Measurements from ENCODE around the gene MYO18B. TPM values are rescaled to one million over a fixed set of nuclear protein-coding genes. Genes with fewer than 3 reads are reported as not detected.

MYO18B gene
- total and polyA plus RNA-seq, 2 donors (not counting 3 experiments of a cell fraction or from before 2014, with no cell fraction given): 0.01 TPM; not detected in 1

DNA sequence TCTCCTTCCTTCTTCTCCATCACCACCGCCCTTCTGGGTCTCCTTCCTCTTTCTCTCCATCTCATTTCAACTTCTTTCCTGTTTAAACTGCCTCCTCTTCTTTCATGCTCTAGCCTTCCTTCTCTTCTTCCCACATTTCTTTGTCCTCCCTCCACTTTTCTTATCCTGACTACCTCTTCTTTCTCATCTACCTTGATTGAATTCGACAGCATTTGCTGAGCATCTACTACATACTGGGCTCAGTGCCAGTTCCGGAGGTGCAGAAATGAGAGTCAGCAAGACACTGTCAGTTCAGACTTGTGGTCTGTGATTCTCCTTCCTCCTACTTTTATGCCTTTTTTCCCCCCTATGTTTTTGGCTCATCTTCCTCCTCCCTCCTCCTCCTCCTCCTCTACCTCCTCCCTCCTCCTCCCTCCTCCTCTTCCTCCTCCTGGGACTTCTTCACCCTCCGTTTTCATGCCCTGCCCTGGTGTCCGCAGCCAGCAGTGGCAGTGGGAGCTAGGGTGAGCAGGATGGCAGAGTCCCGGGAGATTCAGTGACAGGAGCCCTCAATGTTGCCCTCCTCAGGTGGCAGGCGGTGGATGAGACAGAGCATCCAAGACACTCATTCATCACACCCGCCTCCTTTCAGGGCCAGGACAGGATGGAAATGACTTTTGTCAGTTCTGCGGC is 281.3 kb downstream of the MYO18B start:
- no peak overlapping the region for H3K4me3 ChIP-seq (replicated peaks in 1 of 3; ENCODE audit: insufficient read depth in 1 of 3, low read depth in 1 of 3, low read length in 3 of 3)
- H3K27me3 ChIP-seq (ENCODE audit: control insufficient read depth in 2 of 2, insufficient read depth in 2 of 2, low read length in 2 of 2): no peaks in the 10 kb centered on the region
- no peak overlapping the region for H3K9ac ChIP-seq (replicated peaks; ENCODE audit: extremely low read depth, insufficient read depth, low read length)
- no peaks in the 10 kb centered on the region for H3K4me1 ChIP-seq (ENCODE audit: control insufficient read depth, extremely low read depth, insufficient read depth, low read length)
- dilution Hi-C loops (cut with MboI; ENCODE audit: extremely low pct_ligation_motif_present, low sequenced_read_pairs) (no loop called here), intact Hi-C loops (cut with micrococcal nuclease) (no loop called here)
- H3K4me2 ChIP-seq (ENCODE audit: insufficient read depth, low read length): no peak overlapping the region
- CTCF ChIA-PET: no interaction called here
- POLR2A ChIA-PET: no interaction called here
- no peaks in the 10 kb centered on the region for H4K20me1 ChIP-seq (replicated peaks; ENCODE audit: control insufficient read depth, extremely low read depth, insufficient read depth, low read length)
- DNase-seq (ENCODE audit: low read depth, low spot score): no peak
- no peak overlapping the region for H2AFZ ChIP-seq (ENCODE audit: low read depth, low read length)
- no peak for FAIRE-seq
- H3K79me2 ChIP-seq (ENCODE audit: control insufficient read depth, insufficient read depth, low read length): no peaks in the 10 kb centered on the region
- H3K9me1 ChIP-seq (replicated peaks; ENCODE audit: control insufficient read depth, extremely low read depth, insufficient read depth, low read length): no peaks in the 10 kb centered on the region
- no peaks in the 10 kb centered on the region for H3K36me3 ChIP-seq (ENCODE audit: control insufficient read depth in 2 of 2, extremely low read depth in 1 of 2, insufficient read depth in 2 of 2, low read length in 2 of 2)
- TF ChIP-seq MYC (IDR thresholded peaks at IDR 0.05; ENCODE audit: low read depth, low read length): no peak
- TF ChIP-seq GATA2 (IDR thresholded peaks at IDR 0.05; ENCODE audit: insufficient read depth, insufficient read length, low read depth, low read length): no peak
- no peak for TF ChIP-seq JUN (IDR thresholded peaks at IDR 0.05; ENCODE audit: borderline replicate concordance, insufficient read depth, insufficient read length, low read depth)
- TF ChIP-seq, protein P1, sequence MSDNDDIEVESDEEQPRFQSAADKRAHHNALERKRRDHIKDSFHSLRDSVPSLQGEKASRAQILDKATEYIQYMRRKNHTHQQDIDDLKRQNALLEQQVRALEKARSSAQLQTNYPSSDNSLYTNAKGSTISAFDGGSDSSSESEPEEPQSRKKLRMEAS (IDR thresholded peaks at IDR 0.05; ENCODE audit: insufficient read depth, insufficient read length): no peak
- no peak for TF ChIP-seq EZH2 (IDR thresholded peaks at IDR 0.05; ENCODE audit: borderline replicate concordance, low read depth, low read length, severe bottlenecking)
- TF ChIP-seq POLR2A (IDR thresholded peaks at IDR 0.05; ENCODE audit: low read depth, low read length): no peak
- TF ChIP-seq FOS (IDR thresholded peaks at IDR 0.05; ENCODE audit: borderline replicate concordance, insufficient read depth, low read length): no peak
- TF ChIP-seq, protein P2, sequence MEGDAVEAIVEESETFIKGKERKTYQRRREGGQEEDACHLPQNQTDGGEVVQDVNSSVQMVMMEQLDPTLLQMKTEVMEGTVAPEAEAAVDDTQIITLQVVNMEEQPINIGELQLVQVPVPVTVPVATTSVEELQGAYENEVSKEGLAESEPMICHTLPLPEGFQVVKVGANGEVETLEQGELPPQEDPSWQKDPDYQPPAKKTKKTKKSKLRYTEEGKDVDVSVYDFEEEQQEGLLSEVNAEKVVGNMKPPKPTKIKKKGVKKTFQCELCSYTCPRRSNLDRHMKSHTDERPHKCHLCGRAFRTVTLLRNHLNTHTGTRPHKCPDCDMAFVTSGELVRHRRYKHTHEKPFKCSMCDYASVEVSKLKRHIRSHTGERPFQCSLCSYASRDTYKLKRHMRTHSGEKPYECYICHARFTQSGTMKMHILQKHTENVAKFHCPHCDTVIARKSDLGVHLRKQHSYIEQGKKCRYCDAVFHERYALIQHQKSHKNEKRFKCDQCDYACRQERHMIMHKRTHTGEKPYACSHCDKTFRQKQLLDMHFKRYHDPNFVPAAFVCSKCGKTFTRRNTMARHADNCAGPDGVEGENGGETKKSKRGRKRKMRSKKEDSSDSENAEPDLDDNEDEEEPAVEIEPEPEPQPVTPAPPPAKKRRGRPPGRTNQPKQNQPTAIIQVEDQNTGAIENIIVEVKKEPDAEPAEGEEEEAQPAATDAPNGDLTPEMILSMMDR (IDR thresholded peaks at IDR 0.05; ENCODE audit: extremely low read depth in 1 of 2, insufficient read depth in 1 of 2, low read depth in 1 of 2, low read length in 2 of 2): no peak
- no peak for TF ChIP-seq POLR2AphosphoS5 (IDR thresholded peaks at IDR 0.05; ENCODE audit: insufficient read depth, low read depth, low read length)
- H3K9me3 ChIP-seq (replicated peaks; ENCODE audit: control insufficient read depth, insufficient read depth, low read length): peaks cover 13% of the 10 kb centered on the region
- BruUV-seq (replicated peaks): no TSS peak
- no peak overlapping the region for H3K27ac ChIP-seq (ENCODE audit: insufficient read depth, low read depth, low read length)

Measured in endothelial cell of umbilical vein (primary cell).